ENCODE data around the gene TRAPPC8.

Gene TRAPPC8

DNA sequence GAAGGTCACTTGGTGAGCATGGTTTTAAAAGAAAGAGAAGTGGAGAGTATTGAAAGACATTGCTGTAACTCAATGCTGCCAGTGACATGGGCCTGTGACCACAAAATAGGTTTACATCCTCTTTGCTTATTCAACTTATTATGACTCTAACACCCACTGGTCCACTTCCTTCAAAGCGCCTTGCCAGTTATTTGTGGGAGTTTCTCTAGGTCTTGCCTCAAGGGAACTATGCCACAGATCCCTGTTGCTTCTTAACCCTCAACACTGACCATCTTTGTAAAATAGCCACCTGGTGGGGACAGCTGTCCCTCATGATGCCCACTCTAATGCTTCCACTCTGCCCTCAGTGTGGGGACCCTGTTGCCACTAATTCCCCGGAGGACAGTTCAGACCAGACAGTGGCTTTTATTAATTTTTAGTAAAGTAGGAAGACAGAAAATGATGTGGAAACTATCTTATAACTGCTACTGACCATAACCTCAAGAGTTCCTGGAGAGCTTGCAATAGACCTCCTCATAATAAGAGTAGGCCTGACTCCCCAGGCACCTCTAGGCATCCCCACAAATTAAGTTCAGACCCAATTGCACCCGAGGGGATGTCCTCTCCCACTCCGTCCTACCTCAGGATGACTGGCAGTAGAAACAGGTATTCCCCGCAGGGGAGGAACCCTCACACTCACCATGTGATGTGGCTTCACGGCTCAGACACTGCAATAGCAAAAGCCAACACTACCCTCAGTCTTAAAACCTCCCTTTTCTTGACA is 150.9 kb downstream of the TRAPPC8 start:
- DNase-seq = no peak

GRCh38 chr18:31789409-31789808 is 153.5 kb downstream of the TRAPPC8 start:
- DNase-seq = no peak

DNA sequence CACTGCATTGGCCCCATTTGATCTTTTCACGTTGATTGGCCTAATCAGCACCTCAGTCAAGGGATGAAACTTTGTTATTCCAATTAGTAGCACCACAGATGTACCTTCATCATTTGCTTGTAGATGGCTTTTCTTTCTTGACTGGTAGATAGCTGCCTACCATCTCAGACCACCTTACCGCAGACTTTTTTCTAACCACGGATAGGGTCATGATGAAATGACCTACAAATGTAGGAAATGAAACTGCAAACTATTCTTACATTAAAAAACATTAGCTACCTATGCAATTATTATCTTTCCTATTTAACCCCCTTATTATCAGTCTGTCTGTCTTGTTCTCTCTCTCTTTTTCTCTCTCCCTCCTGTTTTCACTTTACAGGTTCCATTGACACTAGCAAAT is 159.9 kb downstream of the TRAPPC8 start:
- DNase-seq = no peak

Measured in NCI-H1417 treated with DMSO at 0.1 percent for 48 hours (cell line).